Panc1 (cell line): ENCODE results near the gene ACTR1B.

Source experiments
- POLR2AphosphoS5 ChIP-seq: IDR thresholded peaks from 2 replicates; pipeline ENCODE4 v1.6.1; 2012; ENCODE audit warnings: mild to moderate bottlenecking, low read depth, low read length, moderate library complexity
- TF ChIP-seq, protein P1 (sequence below): fragments of 450-650 bp; IDR thresholded peaks from 2 replicates; pipeline ENCODE4 v1.5.1; 2017; ENCODE audit warnings: mild to moderate bottlenecking

DNA sequence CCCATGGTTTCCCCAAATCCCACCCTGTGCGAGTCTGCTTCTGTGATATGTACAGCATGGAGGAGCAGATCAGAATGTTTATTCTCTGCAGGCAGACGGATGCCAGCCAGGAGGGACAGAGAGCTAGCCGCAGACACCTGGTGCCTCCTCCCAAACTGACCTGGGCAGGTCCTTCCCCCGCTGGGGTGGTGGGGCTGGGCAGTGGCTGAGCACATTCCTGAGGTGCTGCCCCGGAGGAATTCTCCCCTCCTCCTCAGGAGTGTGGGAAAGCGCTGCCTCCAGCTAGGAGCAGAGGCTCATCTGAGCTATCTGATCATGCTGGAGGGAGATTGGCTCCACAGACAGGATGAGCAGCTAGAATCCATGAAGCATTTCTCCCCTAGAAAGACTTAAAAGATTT lies 27.3 kb upstream of the ACTR1B start:
- TF ChIP-seq, protein P1, sequence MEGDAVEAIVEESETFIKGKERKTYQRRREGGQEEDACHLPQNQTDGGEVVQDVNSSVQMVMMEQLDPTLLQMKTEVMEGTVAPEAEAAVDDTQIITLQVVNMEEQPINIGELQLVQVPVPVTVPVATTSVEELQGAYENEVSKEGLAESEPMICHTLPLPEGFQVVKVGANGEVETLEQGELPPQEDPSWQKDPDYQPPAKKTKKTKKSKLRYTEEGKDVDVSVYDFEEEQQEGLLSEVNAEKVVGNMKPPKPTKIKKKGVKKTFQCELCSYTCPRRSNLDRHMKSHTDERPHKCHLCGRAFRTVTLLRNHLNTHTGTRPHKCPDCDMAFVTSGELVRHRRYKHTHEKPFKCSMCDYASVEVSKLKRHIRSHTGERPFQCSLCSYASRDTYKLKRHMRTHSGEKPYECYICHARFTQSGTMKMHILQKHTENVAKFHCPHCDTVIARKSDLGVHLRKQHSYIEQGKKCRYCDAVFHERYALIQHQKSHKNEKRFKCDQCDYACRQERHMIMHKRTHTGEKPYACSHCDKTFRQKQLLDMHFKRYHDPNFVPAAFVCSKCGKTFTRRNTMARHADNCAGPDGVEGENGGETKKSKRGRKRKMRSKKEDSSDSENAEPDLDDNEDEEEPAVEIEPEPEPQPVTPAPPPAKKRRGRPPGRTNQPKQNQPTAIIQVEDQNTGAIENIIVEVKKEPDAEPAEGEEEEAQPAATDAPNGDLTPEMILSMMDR, result no peak
- TF ChIP-seq POLR2AphosphoS5, result no peak
